Measurements from ENCODE around the gene SELENOH. TPM values are rescaled to one million over a fixed set of nuclear protein-coding genes. Genes with fewer than 3 reads are reported as not detected.
A peak's percentile ranks its signal among the peaks of the same experiment; 100 is the strongest.

Gene SELENOH, protein sequence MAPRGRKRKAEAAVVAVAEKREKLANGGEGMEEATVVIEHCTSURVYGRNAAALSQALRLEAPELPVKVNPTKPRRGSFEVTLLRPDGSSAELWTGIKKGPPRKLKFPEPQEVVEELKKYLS
- polyA plus RNA-seq (2012; ENCODE audit: insufficient read depth, insufficient read length, low read depth): 58.1 TPM

DNA sequence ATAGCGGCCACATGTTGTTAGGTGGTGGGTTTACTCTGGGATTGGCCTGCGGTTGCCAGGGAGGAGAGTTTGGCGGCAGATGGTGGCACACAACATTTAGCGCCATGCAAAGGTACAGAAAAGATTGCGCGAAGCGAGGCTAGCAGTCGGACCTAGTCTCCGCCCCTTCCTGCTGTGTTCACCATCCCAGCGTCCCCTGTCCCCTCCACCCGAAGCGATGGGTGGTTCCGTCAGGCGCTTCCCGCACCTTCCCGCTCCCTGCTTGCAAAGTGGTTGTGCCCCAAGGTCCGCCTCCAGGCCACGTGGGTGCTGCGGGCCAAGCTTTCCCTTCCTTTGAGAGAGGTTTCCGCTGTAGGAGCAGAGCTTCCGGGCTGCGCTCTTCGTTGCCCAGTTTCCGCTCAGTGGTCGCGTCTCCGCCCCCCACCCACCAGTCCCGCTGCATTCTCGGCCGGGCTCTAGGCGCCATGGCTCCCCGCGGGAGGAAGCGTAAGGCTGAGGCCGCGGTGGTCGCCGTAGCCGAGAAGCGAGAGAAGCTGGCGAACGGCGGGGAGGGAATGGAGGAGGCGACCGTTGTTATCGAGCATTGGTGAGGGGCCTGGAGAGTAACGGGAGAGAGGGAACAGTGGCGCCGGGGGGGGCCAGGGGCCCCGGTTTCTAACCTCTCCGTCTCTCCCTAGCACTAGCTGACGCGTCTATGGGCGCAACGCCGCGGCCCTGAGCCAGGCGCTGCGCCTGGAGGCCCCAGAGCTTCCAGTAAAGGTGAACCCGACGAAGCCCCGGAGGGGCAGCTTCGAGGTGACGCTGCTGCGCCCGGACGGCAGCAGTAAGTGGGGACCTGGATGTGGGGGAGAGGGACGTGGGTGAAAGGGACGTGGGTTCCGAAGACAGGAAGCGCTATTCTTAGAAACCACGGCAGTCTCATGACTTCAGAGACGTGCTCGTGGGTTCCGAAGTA, at the start of gene SELENOH:
SELENOH (plus strand) TSS at position 360 of the 955 bp plus-strand sequence; CDS start at position 465, 105 bp downstream.
- peak; percentile 93 for DNase-seq
- peaks cover 16% of the 10 kb centered on the region for H3K36me3 ChIP-seq
- no peaks in the 10 kb centered on the region for H3K27me3 ChIP-seq
- no peaks in the 10 kb centered on the region for H3K9me3 ChIP-seq
- H3K4me1 ChIP-seq: no peaks in the 10 kb centered on the region
- TF ChIP-seq, protein P1, sequence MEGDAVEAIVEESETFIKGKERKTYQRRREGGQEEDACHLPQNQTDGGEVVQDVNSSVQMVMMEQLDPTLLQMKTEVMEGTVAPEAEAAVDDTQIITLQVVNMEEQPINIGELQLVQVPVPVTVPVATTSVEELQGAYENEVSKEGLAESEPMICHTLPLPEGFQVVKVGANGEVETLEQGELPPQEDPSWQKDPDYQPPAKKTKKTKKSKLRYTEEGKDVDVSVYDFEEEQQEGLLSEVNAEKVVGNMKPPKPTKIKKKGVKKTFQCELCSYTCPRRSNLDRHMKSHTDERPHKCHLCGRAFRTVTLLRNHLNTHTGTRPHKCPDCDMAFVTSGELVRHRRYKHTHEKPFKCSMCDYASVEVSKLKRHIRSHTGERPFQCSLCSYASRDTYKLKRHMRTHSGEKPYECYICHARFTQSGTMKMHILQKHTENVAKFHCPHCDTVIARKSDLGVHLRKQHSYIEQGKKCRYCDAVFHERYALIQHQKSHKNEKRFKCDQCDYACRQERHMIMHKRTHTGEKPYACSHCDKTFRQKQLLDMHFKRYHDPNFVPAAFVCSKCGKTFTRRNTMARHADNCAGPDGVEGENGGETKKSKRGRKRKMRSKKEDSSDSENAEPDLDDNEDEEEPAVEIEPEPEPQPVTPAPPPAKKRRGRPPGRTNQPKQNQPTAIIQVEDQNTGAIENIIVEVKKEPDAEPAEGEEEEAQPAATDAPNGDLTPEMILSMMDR (IDR thresholded peaks at IDR 0.05; ENCODE audit: low read depth, low read length): no peak
- H3K4me3 ChIP-seq (ENCODE audit: low read depth, low read length): peak within 1 kb of the TSS; percentile 91

DNA sequence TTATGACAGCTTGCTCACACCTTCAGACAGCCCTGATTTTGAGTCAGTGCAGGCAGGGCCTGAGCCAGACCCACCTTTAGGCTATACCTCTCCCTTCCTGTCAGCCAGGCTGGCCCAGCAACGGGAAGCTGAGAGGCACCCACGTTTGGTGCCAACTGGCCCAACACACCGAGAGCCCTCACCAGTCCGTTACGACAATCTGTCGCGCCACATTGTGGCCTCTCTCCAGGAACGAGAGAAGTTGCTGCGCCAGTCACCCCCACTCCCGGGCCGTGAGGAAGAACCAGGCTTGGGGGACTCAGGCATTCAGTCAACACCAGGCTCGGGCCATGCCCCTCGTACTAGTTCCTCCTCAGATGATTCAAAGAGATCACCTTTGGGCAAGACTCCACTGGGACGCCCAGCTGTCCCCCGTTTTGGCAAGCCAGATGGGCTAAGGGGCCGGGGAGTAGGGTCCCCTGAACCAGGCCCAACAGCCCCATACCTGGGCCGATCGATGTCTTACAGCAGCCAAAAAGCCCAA, 42.4 kb upstream of the SELENOH start:
- Histone ChIP-seq H3K9me3 (no peaks in the 10 kb centered on the region), H3K4me1 (no peaks in the 10 kb centered on the region), H3K36me3 (peaks cover 12% of the 10 kb centered on the region), H3K27me3 (no peaks in the 10 kb centered on the region), H3K4me3 (ENCODE audit: low read depth, low read length) (no peak overlapping the region)
- TF ChIP-seq, protein P1 (IDR thresholded peaks at IDR 0.05; ENCODE audit: low read depth, low read length): no peak
- DNase-seq: no peak

DNA sequence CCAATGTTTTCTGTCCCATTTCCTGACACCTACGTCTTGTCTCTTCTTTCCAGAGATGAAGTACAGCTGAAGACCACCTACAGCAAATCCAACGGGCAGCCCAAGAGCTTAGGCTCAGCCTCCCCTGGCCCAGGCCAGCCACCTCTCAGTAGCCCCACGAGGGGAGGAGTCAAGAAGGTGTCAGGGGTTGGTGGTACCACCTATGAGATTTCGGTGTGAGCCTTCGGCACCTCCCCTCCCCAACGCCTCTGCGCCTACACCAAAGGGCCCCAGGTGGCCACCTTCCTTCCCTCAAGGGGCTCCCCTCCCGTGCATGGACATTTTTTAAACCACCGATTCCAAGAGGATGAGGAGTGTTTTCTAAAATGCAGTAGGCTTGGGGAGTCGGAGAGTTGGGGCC, 41.5 kb upstream of the SELENOH start:
- no peak overlapping the region for H3K4me3 ChIP-seq (ENCODE audit: low read depth, low read length)
- no peaks in the 10 kb centered on the region for H3K4me1 ChIP-seq
- DNase-seq: no peak
- no peaks in the 10 kb centered on the region for H3K9me3 ChIP-seq
- no peaks in the 10 kb centered on the region for H3K27me3 ChIP-seq
- TF ChIP-seq, protein P1 (IDR thresholded peaks at IDR 0.05; ENCODE audit: low read depth, low read length): no peak
- peaks cover 12% of the 10 kb centered on the region for H3K36me3 ChIP-seq

DNA sequence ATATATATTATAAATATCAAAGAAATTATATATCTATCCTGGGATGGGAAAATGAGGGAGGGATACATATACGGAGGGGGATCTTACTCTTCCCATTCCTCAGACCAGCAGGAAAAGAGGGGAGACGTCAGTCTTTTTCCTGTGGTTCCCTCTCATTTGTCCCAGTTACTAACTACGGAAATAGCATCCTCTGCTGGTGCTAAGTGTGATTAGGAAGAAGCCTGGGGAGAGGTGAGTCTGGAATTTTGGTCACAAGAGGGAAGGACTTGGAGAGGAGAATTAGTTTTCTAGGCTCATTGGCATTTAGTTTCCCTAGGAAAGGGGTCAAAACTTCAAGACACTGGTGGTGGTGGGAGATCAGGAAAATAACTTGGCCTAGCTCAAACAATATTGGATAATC, 40.9 kb upstream of the SELENOH start:
- TF ChIP-seq, protein P1 (IDR thresholded peaks at IDR 0.05; ENCODE audit: low read depth, low read length): no peak
- no peak for DNase-seq
- H3K36me3 ChIP-seq: peaks cover 12% of the 10 kb centered on the region

DNA sequence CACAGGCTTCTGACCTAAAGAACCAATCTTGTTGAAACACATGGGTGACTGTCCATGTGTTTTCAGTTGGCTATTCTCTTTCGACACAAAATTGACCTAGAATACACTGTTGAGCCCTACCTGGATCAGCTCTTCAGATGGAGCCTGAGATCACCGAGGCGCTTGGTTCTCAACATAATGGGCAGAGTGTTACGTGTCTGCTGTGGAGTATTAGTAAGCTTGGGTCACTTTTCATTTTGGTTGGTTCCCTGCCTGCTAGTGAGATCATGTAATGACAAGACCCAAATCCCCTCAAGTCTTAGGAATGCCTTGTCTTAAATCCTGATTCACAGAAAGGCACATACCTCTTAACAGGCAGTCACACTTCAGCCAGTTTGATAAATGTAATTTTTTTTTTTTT, 38.0 kb upstream of the SELENOH start:
- Histone ChIP-seq H3K4me1 (no peaks in the 10 kb centered on the region), H3K36me3 (peaks cover 12% of the 10 kb centered on the region), H3K9me3 (no peaks in the 10 kb centered on the region), H3K4me3 (ENCODE audit: low read depth, low read length) (no peak overlapping the region), H3K27me3 (no peaks in the 10 kb centered on the region)
- TF ChIP-seq, protein P1 (IDR thresholded peaks at IDR 0.05; ENCODE audit: low read depth, low read length): no peak
- no peak for DNase-seq

More for the DNA sequence above, 40.9 kb upstream of the SELENOH start:
- Histone ChIP-seq H3K4me3 (ENCODE audit: low read depth, low read length) (no peak overlapping the region), H3K9me3 (no peaks in the 10 kb centered on the region), H3K4me1 (no peaks in the 10 kb centered on the region), H3K27me3 (no peaks in the 10 kb centered on the region)
